H9 (cell line): ENCODE measurements around the gene PHF10. TPM values are rescaled to one million over a fixed set of nuclear protein-coding genes. Genes with fewer than 3 reads are reported as not detected.

ENCODE experiments used
- DNase-seq: peaks from one replicate; pipeline ENCODE4 v3.0.0-alpha.2; 2017
- H2AFZ ChIP-seq: one replicate; pipeline ENCODE4 v1.6.1; 2013; ENCODE audit warnings: mild to moderate bottlenecking, low read length, control low read depth, moderate library complexity
- H2AK5ac ChIP-seq: 2 replicates; pipeline ENCODE4 v1.6.1; 2013; ENCODE audit warnings: low read length, control low read depth, mixed read lengths; ENCODE audit not compliant: insufficient read length
- H2BK120ac ChIP-seq: one replicate; pipeline ENCODE4 v1.6.1; 2013; ENCODE audit warnings: low read depth, mild to moderate bottlenecking, low read length, control low read depth, inconsistent platforms; ENCODE audit not compliant: poor library complexity, severe bottlenecking
- H2BK12ac ChIP-seq: 2 replicates; pipeline ENCODE4 v1.6.1; 2013; ENCODE audit warnings: low read length, control low read depth, mixed read lengths, low read depth; ENCODE audit not compliant: insufficient read length
- H2BK15ac ChIP-seq: 2 replicates; pipeline ENCODE4 v1.6.1; 2013; ENCODE audit warnings: low read depth, low read length, control low read depth
- H2BK20ac ChIP-seq: one replicate; pipeline ENCODE4 v1.6.1; 2013; ENCODE audit warnings: low read depth, mild to moderate bottlenecking, low read length, control low read depth, inconsistent platforms; ENCODE audit not compliant: poor library complexity, severe bottlenecking
- H2BK5ac ChIP-seq: 2 replicates; pipeline ENCODE4 v1.6.1; 2013; ENCODE audit warnings: low read length, control low read depth, mixed read lengths; ENCODE audit not compliant: insufficient read length
- H3K14ac ChIP-seq: 2 replicates; pipeline ENCODE4 v1.6.1; 2013; ENCODE audit warnings: low read length, control low read depth; ENCODE audit not compliant: insufficient read depth
- H3K18ac ChIP-seq: 2 replicates; pipeline ENCODE4 v1.6.1; 2013; ENCODE audit warnings: low read depth, mild to moderate bottlenecking, mixed read lengths, low read length, control low read depth; ENCODE audit not compliant: insufficient read length
- H3K23ac ChIP-seq: 2 replicates; pipeline ENCODE4 v1.6.1; 2013; ENCODE audit warnings: low read length, control low read depth, mixed read lengths, low read depth; ENCODE audit not compliant: insufficient read length
- H3K23me2 ChIP-seq: 2 replicates; pipeline ENCODE4 v1.6.1; 2013; ENCODE audit warnings: low read depth, mild to moderate bottlenecking, mixed read lengths, low read length, control low read depth; ENCODE audit not compliant: insufficient read length, poor library complexity, severe bottlenecking
- H3K27ac ChIP-seq: 2 replicates; pipeline ENCODE4 v1.5.1; 2013; ENCODE audit warnings: low read length, control low read depth, mixed read lengths, low read depth; ENCODE audit not compliant: insufficient read length
- H3K27me3 ChIP-seq: 2 replicates; pipeline ENCODE4 v1.6.1; 2013; ENCODE audit warnings: low read length, control low read depth, inconsistent platforms; ENCODE audit not compliant: insufficient read depth
- H3K4ac ChIP-seq: 2 replicates; pipeline ENCODE4 v1.6.1; 2013; ENCODE audit warnings: low read depth, mild to moderate bottlenecking, control low read depth, inconsistent platforms, low read length, moderate library complexity
- H3K4me1 ChIP-seq: 2 replicates; pipeline ENCODE4 v1.6.1; 2013; ENCODE audit warnings: low read length, control low read depth, inconsistent platforms; ENCODE audit not compliant: insufficient read depth
- H3K4me2 ChIP-seq: 2 replicates; pipeline ENCODE4 v1.6.1; 2013; ENCODE audit warnings: low read length, control low read depth, mixed read lengths; ENCODE audit not compliant: insufficient read length, insufficient read depth
- H3K56ac ChIP-seq: 2 replicates; pipeline ENCODE4 v1.6.1; 2013; ENCODE audit warnings: low read depth, mild to moderate bottlenecking, mixed read lengths, low read length, control low read depth; ENCODE audit not compliant: insufficient read length
- H3K79me1 ChIP-seq: 2 replicates; pipeline ENCODE4 v1.6.1; 2013; ENCODE audit warnings: low read depth, mild to moderate bottlenecking, moderate library complexity, low read length, control low read depth, inconsistent platforms; ENCODE audit not compliant: insufficient read depth, poor library complexity, severe bottlenecking
- H3K79me2 ChIP-seq: 2 replicates; pipeline ENCODE4 v1.6.1; 2013; ENCODE audit warnings: low read length, control low read depth, inconsistent platforms; ENCODE audit not compliant: insufficient read depth
- H3K9ac ChIP-seq: 2 replicates; pipeline ENCODE4 v1.6.1; 2013; ENCODE audit warnings: low read length, control low read depth, mixed read lengths; ENCODE audit not compliant: insufficient read length; ENCODE audit errors: extremely low read depth
- H3K9me3 ChIP-seq: one replicate; pipeline ENCODE4 v1.6.1; 2013; ENCODE audit warnings: low read depth, low read length, inconsistent platforms; ENCODE audit not compliant: control insufficient read depth
- H3T11ph ChIP-seq: one replicate; pipeline ENCODE4 v1.6.1; 2013; ENCODE audit warnings: mild to moderate bottlenecking, low read length, control low read depth, inconsistent platforms
- H4K20me1 ChIP-seq: one replicate; pipeline ENCODE4 v1.6.1; 2013; ENCODE audit not compliant: control insufficient read depth, insufficient read length, insufficient read depth
- H4K5ac ChIP-seq: 2 replicates; pipeline ENCODE4 v1.6.1; 2013; ENCODE audit warnings: low read depth, mild to moderate bottlenecking, mixed read lengths, low read length, control low read depth; ENCODE audit not compliant: insufficient read length
- H4K8ac ChIP-seq: replicated peaks from 2 replicates; pipeline ENCODE4 v1.6.1; 2013; ENCODE audit warnings: low read length, control low read depth, mixed read lengths, low read depth; ENCODE audit not compliant: insufficient read length
- H4K91ac ChIP-seq: 2 replicates; pipeline ENCODE4 v1.6.1; 2013; ENCODE audit warnings: low read depth, mild to moderate bottlenecking, moderate library complexity, mixed read lengths, low read length, control low read depth; ENCODE audit not compliant: insufficient read length
- H3K27ac Mint-ChIP-seq, 3 experiments: 2 replicates in 2 of 3; 3 replicates in 1 of 3; pipeline ENCODE4 v1.8.0; 2020 to 2021; ENCODE audit warnings: mixed read lengths in 3 of 3, mild to moderate bottlenecking in 1 of 3, moderate library complexity in 1 of 3
- H3K27me3 Mint-ChIP-seq: 2 replicates; pipeline ENCODE4 v1.8.0; 2021; ENCODE audit warnings: low read depth, mild to moderate bottlenecking, moderate library complexity, mixed read lengths
- H3K36me3 Mint-ChIP-seq, 3 experiments: 2 replicates in 2 of 3; 3 replicates in 1 of 3; pipeline ENCODE4 v1.8.0; 2020 to 2021; ENCODE audit warnings: low read depth in 3 of 3, mixed read lengths in 3 of 3; ENCODE audit not compliant: insufficient read depth in 1 of 3
- H3K4me1 Mint-ChIP-seq, 2 experiments: 2 replicates each; pipeline ENCODE4 v1.8.0; 2020; ENCODE audit warnings: mixed read lengths in 2 of 2
- H3K4me3 Mint-ChIP-seq, 2 experiments: 2 replicates in 1 of 2; 3 replicates in 1 of 2; pipeline ENCODE4 v1.8.0; 2020 to 2021; ENCODE audit warnings: mild to moderate bottlenecking in 2 of 2, mixed read lengths in 2 of 2, moderate library complexity in 1 of 2
- H3K9me3 Mint-ChIP-seq, 2 experiments: 2 replicates in 1 of 2; 3 replicates in 1 of 2; pipeline ENCODE4 v1.8.0; 2020; ENCODE audit warnings: mild to moderate bottlenecking in 2 of 2, mixed read lengths in 2 of 2, moderate library complexity in 1 of 2
- CTCF ChIP-seq: fragments of 200-600 bp; sonication (generic); conservative IDR thresholded peaks from 3 replicates; pipeline ENCODE4 v1.8.0; 2021; ENCODE audit warnings: antibody characterized with exemption, mild to moderate bottlenecking
- WGBS: extraction: QIAGEN DNeasy Blood & Tissue Kit; methylation state at CpG from one replicate; pipeline ENCODE4 v1.1.7; 2013; ENCODE audit warnings: missing lambda C conversion rate, low lambda C conversion rate, mixed read lengths; ENCODE audit not compliant: insufficient read length; ENCODE audit errors: extremely low coverage; 5-methylcytosine and 5-hydroxymethylcytosine counted together
- total RNA-seq: library from RNA; stranded (reverse); gene quantifications from 2 replicates; pipeline ENCODE4 v1.2.1, GENCODE V29; 2021

The PHF10 gene
- total RNA-seq, 1 experiment from 2014 or later: 59.0 TPM

- no peak overlapping the region for H2AK5ac ChIP-seq
- no peak overlapping the region for H2BK120ac ChIP-seq
- no peak overlapping the region for H2BK15ac ChIP-seq
- H2BK12ac ChIP-seq: no peak overlapping the region
- H3K36me3 Mint-ChIP-seq: peaks cover 49 to 80% (median 67%) of the 10 kb centered on the region in 3 experiments
- TF ChIP-seq CTCF: no peak
- no peak overlapping the region for H4K91ac ChIP-seq
- no peak overlapping the region; a peak in 2 of 7 replicates for H3K27ac Mint-ChIP-seq
- no peaks in the 10 kb centered on the region for H3K9me3 ChIP-seq
- no CpG with 5 or more reads among the region's 8 CpGs for WGBS
- H3K79me2 ChIP-seq: no peaks in the 10 kb centered on the region
- no peak overlapping the region for H3K27ac ChIP-seq
- H3K4me3 Mint-ChIP-seq: no peak overlapping the region
- no peak overlapping the region for H3K18ac ChIP-seq
- no peaks in the 10 kb centered on the region for H3K23me2 ChIP-seq
- H3K4ac ChIP-seq: no peak overlapping the region
- H3K4me2 ChIP-seq: no peak overlapping the region
- H2BK5ac ChIP-seq: no peak overlapping the region
- no peak overlapping the region for H3K56ac ChIP-seq
- H3K23ac ChIP-seq: no peak overlapping the region
- H3K79me1 ChIP-seq: no peaks in the 10 kb centered on the region
- H4K20me1 ChIP-seq: no peaks in the 10 kb centered on the region
- no peak overlapping the region for H2AFZ ChIP-seq
- H3K4me1 Mint-ChIP-seq: peaks cover 3% of the 10 kb centered on the region in 2 experiments
- H3K27me3 ChIP-seq: no peaks in the 10 kb centered on the region
- H3K14ac ChIP-seq: no peak overlapping the region
- no peak overlapping the region for H4K8ac ChIP-seq
- no peak overlapping the region for H2BK20ac ChIP-seq
- no peak overlapping the region for H3T11ph ChIP-seq
- H3K27me3 Mint-ChIP-seq: no peaks in the 10 kb centered on the region
- no peak for DNase-seq
- H3K4me1 ChIP-seq: no peaks in the 10 kb centered on the region
- no peak overlapping the region for H4K5ac ChIP-seq
- no peaks in the 10 kb centered on the region; a peak in 2 of 5 replicates for H3K9me3 Mint-ChIP-seq
- no peak overlapping the region for H3K9ac ChIP-seq
Measured at GRCh38 chr6:169663468-169663867, 60.8 kb downstream of the PHF10 start.
